HK-2 (cell line): Measurements from ENCODE around the gene ISLR.
"Not testable (repeated sequence)": the region's sequence is repeated elsewhere in the genome, so short reads cannot be mapped to it uniquely, and the experiment has no call there.

ENCODE experiments used
- DNase-seq: peaks from one replicate; pipeline ENCODE4 v3.0.0-alpha.2; 2018; ENCODE audit not compliant: unreplicated experiment

The ISLR gene

DNA sequence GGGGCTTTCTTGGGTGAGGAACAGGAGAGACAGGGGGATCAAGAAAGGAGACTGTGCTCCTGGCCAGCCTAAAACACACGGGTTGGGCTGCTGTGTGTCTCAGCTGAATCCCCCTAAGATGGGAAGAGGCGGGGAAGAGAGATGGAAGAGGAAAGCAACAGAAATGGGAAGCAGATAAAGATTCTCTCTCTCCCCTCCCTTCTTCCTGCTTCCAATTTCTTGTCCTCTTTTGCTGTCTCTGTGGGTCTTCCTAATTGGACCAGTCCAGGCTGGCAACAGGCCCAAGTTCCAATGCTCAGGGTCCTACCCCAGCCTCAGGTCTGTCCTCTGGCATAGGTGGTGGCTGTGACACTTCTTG, 36.0 kb upstream of the ISLR start:
- no peak for DNase-seq

GRCh38 chr15:74138642-74139041, 34.9 kb upstream of the ISLR start:
- no peak for DNase-seq

DNA sequence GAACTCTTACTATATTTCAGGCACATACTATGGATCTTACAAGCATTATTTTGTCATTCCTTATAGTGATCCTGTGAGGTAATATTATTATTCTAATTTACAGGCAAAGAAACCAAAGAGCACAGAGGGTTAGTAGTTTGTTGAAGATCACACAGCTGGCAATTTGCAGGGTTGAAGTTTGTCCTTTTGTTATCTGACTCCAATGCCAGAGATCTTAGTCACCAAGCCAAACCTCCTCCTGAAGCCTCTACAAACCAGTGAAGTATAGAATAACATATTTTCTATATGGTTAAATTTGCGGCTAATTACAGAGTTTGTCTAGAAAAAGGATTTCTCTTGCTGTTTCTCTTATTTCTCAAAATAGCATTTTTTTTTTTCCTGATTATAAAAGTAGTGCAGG, 31.9 kb upstream of the ISLR start:
- DNase-seq, result no peak

GRCh38 chr15:74144153-74144775, 29.2 kb upstream of the ISLR start:
- DNase-seq, result no peak

DNA sequence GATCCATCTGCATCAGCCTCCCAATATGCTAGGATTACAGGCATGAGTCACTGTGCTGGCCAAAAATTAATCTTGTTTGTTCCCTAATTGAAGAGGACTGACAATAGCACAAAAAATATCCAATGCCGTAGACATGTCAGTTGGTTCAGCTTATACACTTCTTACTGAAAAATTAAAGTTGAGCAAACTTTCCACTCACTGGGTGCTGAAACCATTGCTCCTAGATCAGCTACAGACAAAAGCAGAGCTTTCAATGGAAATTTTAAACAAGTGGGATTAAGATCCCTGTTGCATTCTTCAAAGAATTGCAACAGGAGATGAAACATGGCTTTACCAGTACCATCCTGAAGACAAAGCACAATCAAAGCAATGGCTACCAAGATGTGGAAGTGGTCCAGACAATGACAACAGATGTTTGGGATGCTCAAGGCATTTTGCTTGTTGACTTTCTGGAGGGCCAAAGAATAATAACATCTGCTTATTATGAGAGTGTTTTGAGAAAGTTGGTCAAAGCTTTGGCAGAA, 27.2 kb upstream of the ISLR start:
- no peak for DNase-seq

GRCh38 chr15:74147051-74147450, 26.5 kb upstream of the ISLR start:
- DNase-seq, result no peak

DNA sequence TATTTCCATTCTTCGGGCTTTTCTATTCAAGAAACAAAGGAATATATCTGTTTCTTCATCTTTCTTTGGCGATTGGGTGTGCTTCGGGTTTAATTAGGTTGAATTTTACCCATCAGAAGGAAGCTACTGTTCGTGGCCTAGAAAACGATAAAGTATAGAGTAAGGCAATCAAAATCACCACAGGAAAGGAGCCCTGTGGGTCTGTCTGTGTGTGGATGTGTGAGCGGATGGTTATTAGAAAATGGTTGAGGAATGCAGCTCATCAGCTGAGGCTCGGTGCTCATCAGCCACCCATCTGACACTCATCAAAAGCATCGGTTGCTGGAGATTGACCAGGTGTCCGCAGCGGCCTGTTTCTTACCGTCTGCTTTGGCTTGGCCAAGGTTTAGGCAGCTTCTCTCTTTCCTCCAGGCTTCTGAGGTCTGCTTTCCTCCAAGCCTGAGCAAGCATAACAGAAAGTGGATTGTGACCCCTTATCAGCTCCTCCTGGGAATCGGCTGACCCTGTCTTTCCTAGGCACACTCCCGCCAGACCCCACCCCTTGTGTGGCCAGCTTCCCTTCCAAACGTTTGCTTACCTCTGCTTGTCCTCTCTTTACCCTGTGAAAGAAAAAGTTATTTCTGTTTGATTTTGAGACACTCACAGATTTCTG, 17.6 kb upstream of the ISLR start:
- no peak for DNase-seq

DNA sequence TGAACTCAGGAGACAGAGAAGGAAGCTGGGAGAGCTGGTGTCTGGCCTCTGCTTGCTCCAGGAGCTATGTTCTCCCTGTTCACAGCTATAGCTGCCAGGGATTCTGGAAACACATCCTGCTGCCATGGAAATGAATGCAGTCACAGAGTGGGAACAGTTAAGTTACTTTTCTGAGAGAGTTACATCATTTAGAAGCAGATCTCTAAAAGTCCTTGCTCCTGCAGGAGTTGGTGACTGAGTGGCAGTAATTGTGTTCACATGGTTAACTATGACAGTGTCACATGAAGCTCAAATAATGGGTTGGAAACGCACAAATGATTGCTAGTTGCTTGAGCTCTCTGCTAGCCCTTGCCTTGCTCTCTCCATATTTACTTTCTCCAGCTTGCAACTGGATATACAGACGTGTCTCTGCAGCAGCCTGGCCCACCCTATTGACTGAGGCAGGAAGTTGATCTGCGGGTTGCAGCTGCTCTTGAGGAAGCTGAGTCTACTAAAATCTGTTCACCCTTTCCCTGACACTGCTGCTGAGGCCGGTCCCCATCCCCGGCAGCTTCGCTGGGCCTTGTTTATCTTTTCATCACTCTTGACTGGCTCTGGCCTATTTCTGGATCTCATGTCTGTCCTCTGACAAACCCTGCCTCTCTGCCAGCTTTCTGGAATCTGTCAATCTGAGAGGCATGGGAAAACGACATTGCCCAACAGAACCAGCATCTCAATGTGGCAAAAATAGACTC, 16.7 kb upstream of the ISLR start:
- no peak for DNase-seq

- DNase-seq, result no peak
Observed at GRCh38 chr15:74157868-74158827, 15.4 kb upstream of the ISLR start.

- no peak for DNase-seq
Observed at GRCh38 chr15:74158855-74159650, 14.5 kb upstream of the ISLR start.

- no peak for DNase-seq
Observed at GRCh38 chr15:74159773-74160172, 13.7 kb upstream of the ISLR start.

DNA sequence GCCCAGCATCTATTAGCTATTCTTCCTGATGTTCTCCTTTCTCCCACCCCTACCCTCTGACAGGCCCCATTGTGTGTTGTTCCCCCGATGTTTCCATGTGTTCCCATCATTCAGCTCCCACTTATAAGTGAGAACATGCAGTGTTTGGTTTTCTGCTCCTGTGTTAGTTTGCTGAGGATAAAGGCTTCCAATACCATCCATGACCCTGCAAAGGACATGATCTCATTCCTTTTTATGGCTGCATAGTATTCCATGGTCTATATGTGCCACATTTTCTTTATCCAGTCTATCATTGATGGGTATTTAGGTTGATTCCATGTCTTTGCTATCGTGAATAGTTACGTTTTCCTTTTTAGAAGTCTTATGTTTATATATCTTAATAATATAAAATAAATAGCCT, 13.1 kb upstream of the ISLR start:
- DNase-seq, result not testable (repeated sequence)

GRCh38 chr15:74162195-74162536, 11.3 kb upstream of the ISLR start:
- DNase-seq, result not testable (repeated sequence)

DNA sequence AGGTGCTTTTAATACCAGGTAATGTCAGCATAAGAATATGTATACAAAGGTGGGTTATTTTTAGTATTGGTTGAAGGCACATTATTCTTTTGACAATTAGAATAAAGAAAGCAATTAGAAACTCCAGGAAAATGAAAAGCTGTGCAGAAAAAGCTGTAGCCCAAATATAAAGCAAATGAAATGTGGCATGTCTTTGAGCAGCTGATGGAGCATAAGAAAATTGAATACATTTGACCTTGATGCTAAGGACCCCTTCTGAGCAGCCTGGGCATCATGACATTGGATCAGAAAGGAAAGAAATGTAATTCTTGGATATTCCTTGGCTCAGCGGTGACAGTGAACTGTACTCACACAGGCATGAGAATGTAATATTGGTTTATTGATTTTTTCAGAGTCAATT, 8.0 kb upstream of the ISLR start:
- no peak for DNase-seq

DNA sequence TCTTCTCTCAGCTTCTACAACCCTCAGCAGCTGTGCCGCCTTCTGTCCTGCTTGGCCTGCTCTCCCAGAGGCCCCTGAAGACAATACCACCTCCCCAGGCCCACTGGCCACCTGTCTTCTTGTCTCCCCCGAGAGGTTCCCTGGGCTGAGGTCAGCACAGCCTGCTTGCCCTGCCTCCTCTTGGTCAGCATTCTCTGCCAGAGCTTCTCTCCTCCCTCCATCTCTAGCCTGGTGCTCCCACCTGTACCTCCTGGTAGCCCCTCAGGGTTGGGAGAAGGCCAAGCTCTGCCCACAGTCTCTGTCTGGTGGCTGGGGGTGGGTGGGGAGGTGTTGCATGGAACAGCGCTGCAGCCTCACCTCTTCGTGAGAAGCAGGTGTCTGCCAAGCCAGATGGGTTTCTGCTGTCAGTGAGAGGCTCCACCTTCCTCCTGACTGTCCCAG, 5.6 kb upstream of the ISLR start:
- DNase-seq, result no peak

DNA sequence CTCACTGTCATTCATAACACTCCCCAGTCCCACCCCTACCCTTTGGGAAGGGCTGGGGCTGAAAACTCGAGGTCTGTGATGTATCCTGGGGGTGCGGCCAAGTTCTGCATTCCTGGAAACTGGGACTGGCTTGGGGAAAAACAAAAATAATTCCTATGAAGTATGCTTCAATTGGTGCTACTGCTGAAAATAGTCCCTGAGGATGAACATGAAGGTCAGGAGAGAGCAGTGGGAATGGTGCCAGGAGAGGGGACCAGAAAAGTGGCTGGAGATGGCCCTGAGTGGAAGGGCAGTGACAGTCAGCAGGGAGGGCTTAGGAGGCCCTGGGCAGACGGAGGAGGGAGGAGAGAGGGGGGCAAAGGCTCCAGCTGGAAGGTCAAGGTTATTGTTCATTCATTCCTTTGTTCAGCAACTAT, 4.8 kb upstream of the ISLR start:
- DNase-seq, result no peak

- DNase-seq, result no peak
Observed at GRCh38 chr15:74170071-74170844, 3.3 kb upstream of the ISLR start.

- DNase-seq, result no peak
Observed at GRCh38 chr15:74170875-74171578, 2.5 kb upstream of the ISLR start.

- DNase-seq, result no peak
Observed at GRCh38 chr15:74171965-74172541, 1.5 kb upstream of the ISLR start.
